Measurements from ENCODE around the gene ACOX1.

- TF ChIP-seq CTCF (IDR thresholded peaks at IDR 0.05) (no peak), POLR2A (IDR thresholded peaks at IDR 0.05) (no peak)
These were observed 18.0 kb upstream of the ACOX1 start for GRCh38 chr17:75996665-75997590.
